Lung (tissue), 12 donors: Measurements from ENCODE around the gene INHBC. TPM values are rescaled to one million over a fixed set of nuclear protein-coding genes. Genes with fewer than 3 reads are reported as not detected.
"Not testable (repeated sequence)": the region's sequence is repeated elsewhere in the genome, so short reads cannot be mapped to it uniquely, and the experiment has no call there.

Source experiments
- ATAC-seq: fragments of 200-7000 bp; cut with Tn5 transposase; one replicate; pipeline ENCODE4 v1.9.1; 2020; ENCODE audit warnings: moderate number of reproducible peaks; ENCODE audit not compliant: insufficient read depth, low FRiP score
- DNase-seq, 3 donors: peaks; one replicate each; pipeline ENCODE4 v3.0.0-alpha.2; 2013 to 2017
- H3K27ac ChIP-seq, 2 donors: one replicate each; pipeline ENCODE4 v1.5.1; 2013; ENCODE audit warnings: mild to moderate bottlenecking in 2 of 2, moderate library complexity in 2 of 2, control low read depth in 1 of 2, inconsistent platforms in 1 of 2, low read depth in 1 of 2, low read length in 1 of 2
- H3K27me3 ChIP-seq, 3 donors: one replicate each; pipeline ENCODE4 v1.5.1; 2013; ENCODE audit warnings: low read length in 2 of 3; ENCODE audit not compliant: control insufficient read depth in 3 of 3, insufficient read depth in 3 of 3
- H3K36me3 ChIP-seq, 4 donors: one replicate each; pipeline ENCODE4 v1.5.1; 2013; ENCODE audit warnings: low read length in 4 of 4, mild to moderate bottlenecking in 1 of 4, moderate library complexity in 1 of 4; ENCODE audit not compliant: control insufficient read depth in 4 of 4, insufficient read depth in 4 of 4
- H3K4me1 ChIP-seq, 5 donors: one replicate each; pipeline ENCODE4 v1.5.1; 2013; ENCODE audit warnings: low read length in 5 of 5, mild to moderate bottlenecking in 2 of 5, moderate library complexity in 1 of 5; ENCODE audit not compliant: control insufficient read depth in 5 of 5, insufficient read depth in 5 of 5
- H3K4me3 ChIP-seq: one replicate; pipeline ENCODE4 v1.5.1; 2013; ENCODE audit warnings: mild to moderate bottlenecking, control low read depth, moderate library complexity
- H3K9ac ChIP-seq, 2 donors: one replicate each; pipeline ENCODE4 v1.5.1; 2013; ENCODE audit warnings: low read length in 2 of 2, control low read depth in 1 of 2; ENCODE audit not compliant: insufficient read depth in 1 of 2
- H3K9me3 ChIP-seq, 4 donors: one replicate each; pipeline ENCODE4 v1.5.1; 2013; ENCODE audit warnings: low read length in 3 of 4, mild to moderate bottlenecking in 1 of 4, moderate library complexity in 1 of 4; ENCODE audit not compliant: control insufficient read depth in 4 of 4, insufficient read depth in 3 of 4
- WGBS, 2 donors: extraction: QIAGEN DNeasy Blood & Tissue Kit; methylation state at CpG; one replicate each; pipeline ENCODE4 v1.1.7; 2013; 5-methylcytosine and 5-hydroxymethylcytosine counted together
- polyA plus RNA-seq, 2 donors: library from polyadenylated mRNA; stranded (reverse); fragments of 200-250 nt; gene quantifications; one replicate each; pipeline ENCODE4 v1.2.1, GENCODE V29; 2013
- total RNA-seq, 2 donors: library from RNA; depleted of rRNA in 1 of 2; stranded (reverse); fragments of >200 nt in 1 of 2; gene quantifications; one replicate each; pipeline ENCODE4 v1.2.1, GENCODE V29; 2014 to 2021
- TF ChIP-seq, protein P1 (sequence below): IDR thresholded peaks from 2 replicates; pipeline ENCODE4 v1.5.1; 2012; ENCODE audit warnings: mild to moderate bottlenecking; ENCODE audit errors: control extremely low read depth, extremely low read depth
- donor health status: control.
- donor health status: control.
- donor health status: Bipolar disorder and iron deficiency.
- donor health status: healthy.
- donor health status: DM: yes; HTN: yes; CAD: no.

The INHBC gene
- total and polyA plus RNA-seq, 4 donors = 0.02 TPM; not detected in 3

DNA sequence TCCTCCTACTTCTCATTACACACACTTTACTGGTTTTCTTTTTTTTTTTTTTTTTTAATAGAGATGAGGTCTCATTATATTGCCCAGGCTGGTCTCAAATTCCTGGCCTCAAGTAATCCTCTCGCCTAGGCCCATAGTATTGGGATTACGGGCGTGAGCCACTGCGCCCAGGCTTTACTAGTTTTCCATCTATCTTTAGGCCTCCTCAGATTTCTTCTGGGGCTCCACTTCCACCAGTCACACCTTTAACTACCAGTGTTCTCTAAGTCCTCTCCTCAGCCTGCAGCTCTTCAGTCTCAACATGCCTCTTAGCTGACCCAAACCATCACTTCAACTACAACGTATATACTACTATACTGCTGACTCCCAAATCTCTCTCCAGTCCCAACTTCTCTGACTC, 14.1 kb upstream of the INHBC start:
- no peak for DNase-seq
- WGBS, 2 donors = 97 to 99% methylated on average over 5 of the region's 5 CpGs
- no peak for ATAC-seq
- Histone ChIP-seq H3K27ac (no peak overlapping the region), H3K4me1 (peaks cover 0 to 8% (median 0%) of the 10 kb centered on the region in 5 donors), H3K9ac (no peak overlapping the region), H3K36me3 (peaks cover 3 to 10% (median 9%) of the 10 kb centered on the region in 4 donors), H3K4me3 (no peak overlapping the region), H3K27me3 (no peaks in the 10 kb centered on the region), H3K9me3 (no peaks in the 10 kb centered on the region)
- TF ChIP-seq, protein P1, sequence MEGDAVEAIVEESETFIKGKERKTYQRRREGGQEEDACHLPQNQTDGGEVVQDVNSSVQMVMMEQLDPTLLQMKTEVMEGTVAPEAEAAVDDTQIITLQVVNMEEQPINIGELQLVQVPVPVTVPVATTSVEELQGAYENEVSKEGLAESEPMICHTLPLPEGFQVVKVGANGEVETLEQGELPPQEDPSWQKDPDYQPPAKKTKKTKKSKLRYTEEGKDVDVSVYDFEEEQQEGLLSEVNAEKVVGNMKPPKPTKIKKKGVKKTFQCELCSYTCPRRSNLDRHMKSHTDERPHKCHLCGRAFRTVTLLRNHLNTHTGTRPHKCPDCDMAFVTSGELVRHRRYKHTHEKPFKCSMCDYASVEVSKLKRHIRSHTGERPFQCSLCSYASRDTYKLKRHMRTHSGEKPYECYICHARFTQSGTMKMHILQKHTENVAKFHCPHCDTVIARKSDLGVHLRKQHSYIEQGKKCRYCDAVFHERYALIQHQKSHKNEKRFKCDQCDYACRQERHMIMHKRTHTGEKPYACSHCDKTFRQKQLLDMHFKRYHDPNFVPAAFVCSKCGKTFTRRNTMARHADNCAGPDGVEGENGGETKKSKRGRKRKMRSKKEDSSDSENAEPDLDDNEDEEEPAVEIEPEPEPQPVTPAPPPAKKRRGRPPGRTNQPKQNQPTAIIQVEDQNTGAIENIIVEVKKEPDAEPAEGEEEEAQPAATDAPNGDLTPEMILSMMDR = no peak

DNA sequence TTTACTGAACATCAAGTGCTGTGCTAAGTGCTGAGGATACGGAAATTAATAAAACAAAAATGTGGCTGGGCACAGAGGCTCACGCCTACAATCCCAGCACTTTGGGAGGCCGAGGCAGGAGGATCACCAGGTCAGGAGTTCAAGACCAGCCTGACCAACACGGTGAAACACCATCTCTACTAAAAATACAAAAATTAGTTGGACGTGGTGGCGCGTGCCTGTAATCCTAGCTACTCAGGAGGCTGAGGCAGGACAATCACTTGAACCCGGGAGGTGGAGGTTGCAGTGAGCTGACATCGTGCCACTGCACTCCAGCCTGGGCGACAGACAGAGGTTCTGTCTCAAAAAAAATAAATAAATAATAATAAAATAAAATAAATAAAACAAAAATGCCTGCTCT, 7.6 kb upstream of the INHBC start:
- 93 to 95% methylated on average over 10 of the region's 10 CpGs for whole genome bisulfite sequencing, 2 donors
- H3K9ac ChIP-seq, H3K27ac ChIP-seq, H3K36me3 ChIP-seq, DNase-seq, ATAC-seq, H3K4me3 ChIP-seq, H3K9me3 ChIP-seq, H3K27me3 ChIP-seq: not testable (repeated sequence)
- H3K4me1 ChIP-seq = peaks cover 2 to 14% (median 5%) of the 10 kb centered on the region in 5 donors

DNA sequence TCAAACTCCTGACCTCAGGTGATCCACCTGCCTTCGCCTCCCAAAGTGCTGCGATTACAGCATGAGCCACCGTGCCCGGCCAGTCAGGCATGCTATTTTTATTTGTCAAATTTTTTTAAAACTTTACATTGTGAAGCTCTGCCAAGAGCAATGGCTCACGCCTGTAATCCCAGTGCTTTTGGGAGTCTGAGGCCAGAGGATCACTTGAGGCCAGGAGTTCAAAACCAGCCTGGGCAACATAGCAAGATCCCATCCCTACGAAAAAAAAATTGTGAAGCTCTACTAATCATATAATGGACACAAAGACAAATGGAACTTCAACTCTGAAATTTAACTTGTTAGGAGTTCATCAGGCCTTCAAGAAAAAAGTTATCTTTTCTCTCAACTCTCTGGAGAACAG, 5.6 kb upstream of the INHBC start:
- TF ChIP-seq, protein P1 = no peak
- Histone ChIP-seq H3K4me1 (peaks cover 2 to 14% (median 5%) of the 10 kb centered on the region in 5 donors), H3K9me3 (no peaks in the 10 kb centered on the region), H3K36me3 (peaks cover 0 to 3% (median under 1%) of the 10 kb centered on the region in 4 donors), H3K9ac (no peak overlapping the region), H3K4me3 (no peak overlapping the region), H3K27me3 (no peaks in the 10 kb centered on the region), H3K27ac (no peak overlapping the region)
- DNase-seq = no peak
- ATAC-seq = no peak
- 75 to 91% methylated on average over 6 of the region's 6 CpGs for WGBS, 2 donors

DNA sequence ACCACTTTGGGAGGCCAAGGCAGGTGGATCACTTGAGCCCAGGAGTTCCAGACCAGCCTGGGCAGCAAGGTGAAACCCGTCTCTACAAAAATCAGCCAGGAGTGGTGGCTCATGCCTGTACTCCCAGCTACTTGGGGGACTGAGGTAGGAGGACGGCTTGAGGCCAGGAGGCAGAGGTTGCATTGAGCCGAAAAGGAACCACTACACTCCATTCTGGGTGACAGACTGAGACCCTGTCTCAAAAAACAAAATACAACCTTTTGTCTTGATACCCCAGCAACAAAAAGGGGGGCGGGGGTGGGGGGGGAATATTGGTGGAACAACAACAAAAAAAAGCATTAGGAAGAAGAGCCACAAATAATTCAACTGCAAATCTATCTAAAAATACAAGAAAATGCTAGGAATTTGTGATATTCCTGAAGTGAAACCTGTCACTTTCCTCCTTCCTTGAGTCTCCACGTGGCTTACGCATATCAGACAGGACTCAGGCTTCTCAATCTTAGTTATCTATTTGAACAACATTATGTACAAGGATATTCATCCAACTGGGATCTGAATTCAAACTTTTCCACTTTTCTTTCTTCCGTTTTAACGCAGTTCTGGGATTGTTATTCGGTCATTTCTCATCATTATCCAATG, 5.0 kb upstream of the INHBC start:
- DNase-seq = no peak
- TF ChIP-seq, protein P1 = no peak

More for the DNA sequence above, 5.0 kb upstream of the INHBC start:
- 30 to 38% methylated on average over 9 of the region's 9 CpGs for WGBS, 2 donors
- Histone ChIP-seq H3K9me3 (no peaks in the 10 kb centered on the region), H3K4me3 (peak overlapping the region; percentile 69), H3K36me3 (peaks cover 0 to 3% (median under 1%) of the 10 kb centered on the region in 4 donors), H3K27ac (peak overlapping the region; percentile 87 to 91), H3K27me3 (no peaks in the 10 kb centered on the region), H3K9ac (peak overlapping the region; percentile 68 to 92), H3K4me1 (peaks cover 2 to 14% (median 5%) of the 10 kb centered on the region in 5 donors)
- no peak for ATAC-seq
